Breast epithelium (tissue), 3 donors: ENCODE data around the gene PIGK.

ENCODE experiments used
- CTCF ChIP-seq, 3 donors: fragments of 450-650 bp; IDR thresholded peaks; one replicate each; pipeline ENCODE4 v1.5.1; 2016 to 2017; ENCODE audit warnings: antibody characterized with exemption in 3 of 3, mild to moderate bottlenecking in 3 of 3, moderate library complexity in 3 of 3
- POLR2A ChIP-seq: fragments of 450-650 bp; IDR thresholded peaks from one replicate; pipeline ENCODE4 v1.6.1; 2016; ENCODE audit warnings: antibody characterized with exemption, mild to moderate bottlenecking, moderate library complexity
- POLR2AphosphoS5 ChIP-seq, 3 donors: sonication (generic); formaldehyde crosslinking; IDR thresholded peaks; one replicate each; pipeline ENCODE4 v1.6.1; 2017; ENCODE audit warnings: antibody characterized with exemption in 3 of 3

- TF ChIP-seq POLR2A (no peak), CTCF (IDR thresholded peaks at IDR 0.05) (no peak), POLR2AphosphoS5 (IDR thresholded peaks at IDR 0.05) (no peak)
Measured at GRCh38 chr1:77193951-77194350, 25.3 kb downstream of the PIGK start.
